Mucosa of stomach (tissue), 1 donor: ENCODE data around the gene IQSEC2.

ENCODE experiments used
- H3K27me3 ChIP-seq: one replicate; pipeline ENCODE4 v1.7.0; 2013; ENCODE audit warnings: mild to moderate bottlenecking, low read length; ENCODE audit not compliant: control insufficient read depth, insufficient read depth
- H3K36me3 ChIP-seq: one replicate; pipeline ENCODE4 v1.7.0; 2013; ENCODE audit warnings: low read length; ENCODE audit not compliant: control insufficient read depth, insufficient read depth
- H3K4me1 ChIP-seq: one replicate; pipeline ENCODE4 v1.7.0; 2013; ENCODE audit warnings: mild to moderate bottlenecking, low read length; ENCODE audit not compliant: control insufficient read depth, insufficient read depth
- H3K4me3 ChIP-seq: one replicate; pipeline ENCODE4 v1.7.0; 2013; ENCODE audit warnings: low read length
- H3K9ac ChIP-seq: one replicate; pipeline ENCODE4 v1.7.0; 2013; ENCODE audit warnings: mild to moderate bottlenecking, low read length, moderate library complexity
- H3K9me3 ChIP-seq: one replicate; pipeline ENCODE4 v1.7.0; 2013; ENCODE audit warnings: mild to moderate bottlenecking, low read length, moderate library complexity; ENCODE audit not compliant: control insufficient read depth
- donor health status: Pancreatic carcinoma.

The IQSEC2 gene

DNA sequence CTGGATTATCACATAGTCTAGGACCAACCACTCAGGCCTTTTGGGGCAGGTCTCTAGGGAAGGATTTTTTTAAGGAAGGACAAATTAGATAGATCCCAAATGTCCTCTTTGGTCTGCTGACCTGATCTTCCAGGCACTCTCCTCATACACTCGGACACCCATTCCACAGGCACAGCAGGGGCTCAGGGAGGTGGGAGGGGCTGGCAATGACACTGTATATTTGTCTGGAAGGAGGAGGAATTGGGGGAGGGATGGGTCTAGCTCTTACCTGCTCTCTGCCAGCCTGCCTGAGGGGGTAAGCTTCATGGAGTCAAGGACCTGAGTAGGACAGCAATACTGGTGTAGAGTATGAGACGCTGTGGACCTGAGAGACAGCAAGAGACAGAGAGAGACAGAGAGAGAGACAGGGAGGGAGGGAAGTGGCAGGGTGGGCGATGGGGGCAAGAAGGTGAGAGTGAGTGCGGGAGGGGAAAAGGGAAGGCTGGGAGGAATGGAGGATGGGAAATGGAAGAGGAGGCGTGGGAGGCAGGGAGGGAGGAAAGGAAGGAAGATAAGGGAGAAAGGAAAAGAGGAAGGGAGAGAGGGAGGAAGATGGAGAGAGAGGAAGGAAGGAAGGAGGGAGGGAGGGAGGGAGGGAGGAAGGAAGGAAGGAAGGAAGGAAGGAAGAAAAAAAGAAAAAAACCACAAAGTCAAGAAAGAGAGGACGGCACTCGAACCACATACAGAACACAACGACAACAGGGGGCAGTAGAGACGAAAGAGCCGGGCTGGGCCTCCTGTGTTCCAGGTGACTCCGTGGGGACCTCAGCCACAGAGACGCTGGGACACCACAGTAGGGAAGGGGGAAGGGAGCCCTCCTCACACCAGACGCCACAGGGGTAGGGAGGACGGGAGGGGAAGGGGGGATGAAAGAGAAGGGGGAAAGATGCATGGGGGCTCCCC, 1.8 kb downstream of the IQSEC2 start:
- H3K9ac ChIP-seq, result peak overlapping the region; percentile 76
- H3K4me3 ChIP-seq, result no peak overlapping the region
- H3K27me3 ChIP-seq, result no peaks in the 10 kb centered on the region
- no peaks in the 10 kb centered on the region for H3K36me3 ChIP-seq
- peaks cover 14% of the 10 kb centered on the region for H3K4me1 ChIP-seq
- H3K9me3 ChIP-seq, result no peaks in the 10 kb centered on the region

DNA sequence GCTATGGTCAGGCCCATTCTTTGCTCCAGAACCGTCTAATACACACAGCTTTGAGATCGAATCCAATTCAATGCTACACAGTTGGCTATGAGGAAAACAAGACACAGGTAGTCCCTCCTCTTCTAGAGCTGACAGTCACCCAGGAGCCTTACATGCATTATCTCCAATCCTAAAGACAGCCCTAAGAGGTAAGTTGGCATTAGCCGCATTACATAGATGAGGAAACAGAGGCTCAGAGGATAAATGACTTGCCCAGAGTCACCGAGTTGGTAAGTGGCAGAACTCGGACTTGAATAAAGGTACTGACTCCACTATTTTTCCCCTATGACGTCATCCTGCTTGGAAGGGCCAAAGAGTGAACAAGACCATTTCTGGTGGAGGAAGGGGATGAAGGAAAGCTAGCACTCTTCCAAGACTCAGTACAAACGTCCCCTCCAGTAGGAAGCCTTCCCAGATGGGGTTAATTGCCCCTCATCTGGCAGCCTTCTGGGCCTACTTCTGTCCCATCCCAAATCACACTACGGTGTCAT, 8.5 kb downstream of the IQSEC2 start:
- Histone ChIP-seq H3K9me3 (no peaks in the 10 kb centered on the region), H3K36me3 (no peaks in the 10 kb centered on the region), H3K4me3 (no peak overlapping the region), H3K27me3 (no peaks in the 10 kb centered on the region), H3K4me1 (no peaks in the 10 kb centered on the region), H3K9ac (no peak overlapping the region)

DNA sequence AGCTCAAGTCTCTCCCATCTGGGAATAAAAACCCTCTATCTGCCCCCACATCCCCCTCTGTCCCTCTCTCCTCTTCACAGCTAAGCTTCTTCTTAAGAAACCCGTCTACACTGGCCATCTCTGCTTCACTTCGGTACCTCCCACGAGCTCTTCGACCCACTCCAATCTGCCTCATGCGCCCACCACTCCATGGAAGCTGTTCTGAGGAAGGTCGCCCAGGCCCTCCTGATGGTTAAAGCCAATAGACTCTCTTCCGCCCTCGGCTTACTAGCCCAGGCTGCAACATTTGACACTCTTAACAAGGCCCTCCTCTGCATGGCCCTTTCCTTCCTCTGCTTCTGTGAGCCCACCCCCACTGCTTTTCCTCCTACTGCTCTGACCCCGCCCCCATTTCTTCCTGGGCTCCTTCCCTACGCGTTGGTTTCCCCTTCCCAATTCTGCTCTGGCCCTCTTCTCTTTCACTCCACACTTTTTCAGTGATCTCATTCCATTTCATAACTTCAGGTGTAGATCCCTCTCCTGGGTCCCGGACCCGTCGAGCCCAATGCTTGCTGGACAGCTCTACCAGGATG, 11.8 kb downstream of the IQSEC2 start:
- no peak overlapping the region for H3K4me3 ChIP-seq
- H3K36me3 ChIP-seq, result no peaks in the 10 kb centered on the region
- H3K9ac ChIP-seq, result no peak overlapping the region
- H3K27me3 ChIP-seq, result no peaks in the 10 kb centered on the region
- H3K4me1 ChIP-seq, result peaks cover 11% of the 10 kb centered on the region
- H3K9me3 ChIP-seq, result no peaks in the 10 kb centered on the region

DNA sequence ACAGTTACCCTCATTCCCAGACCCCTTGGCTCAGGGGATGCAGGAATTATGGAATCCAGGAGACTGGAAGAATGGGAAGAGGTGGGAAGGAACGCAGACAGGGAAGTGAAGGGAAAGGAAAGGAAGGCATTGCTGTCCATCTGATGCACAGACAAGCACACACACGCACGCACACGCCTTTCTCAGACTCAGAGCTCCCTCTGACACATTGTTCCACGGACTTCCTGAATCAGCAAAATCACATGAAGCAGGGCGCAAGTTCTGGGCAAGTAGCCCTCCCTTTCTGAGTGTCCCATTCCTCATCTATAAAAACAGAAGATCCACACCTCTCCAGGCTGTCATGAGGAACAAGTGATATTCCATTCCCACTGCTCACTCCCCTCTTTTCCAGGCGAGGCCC, 13.2 kb downstream of the IQSEC2 start:
- Histone ChIP-seq H3K9me3 (no peaks in the 10 kb centered on the region), H3K4me1 (peaks cover 17% of the 10 kb centered on the region), H3K27me3 (no peaks in the 10 kb centered on the region), H3K9ac (no peak overlapping the region), H3K36me3 (no peaks in the 10 kb centered on the region), H3K4me3 (no peak overlapping the region)

DNA sequence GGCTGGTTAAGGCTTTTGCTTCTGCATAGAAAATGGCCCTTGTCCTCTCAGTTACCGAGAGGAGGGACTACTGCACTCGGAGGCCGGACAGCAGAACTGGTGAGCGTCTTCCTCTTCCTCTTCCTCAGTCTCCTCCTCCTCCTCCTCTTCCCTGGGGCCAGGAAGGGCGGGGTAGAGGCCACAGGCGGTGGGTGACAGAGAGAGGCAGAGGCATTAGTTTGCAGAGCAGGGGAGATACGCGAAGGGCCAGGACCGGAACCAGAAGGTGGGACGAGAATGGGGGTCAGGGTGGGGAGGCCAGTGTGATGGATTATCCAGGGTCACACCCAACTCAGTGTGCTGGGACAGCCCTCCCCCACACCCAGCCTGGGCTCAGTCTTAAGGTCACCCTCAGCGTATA, 14.5 kb downstream of the IQSEC2 start:
- Histone ChIP-seq H3K4me3 (no peak overlapping the region), H3K4me1 (peaks cover 25% of the 10 kb centered on the region), H3K9ac (no peak overlapping the region), H3K36me3 (no peaks in the 10 kb centered on the region), H3K27me3 (no peaks in the 10 kb centered on the region), H3K9me3 (no peaks in the 10 kb centered on the region)

DNA sequence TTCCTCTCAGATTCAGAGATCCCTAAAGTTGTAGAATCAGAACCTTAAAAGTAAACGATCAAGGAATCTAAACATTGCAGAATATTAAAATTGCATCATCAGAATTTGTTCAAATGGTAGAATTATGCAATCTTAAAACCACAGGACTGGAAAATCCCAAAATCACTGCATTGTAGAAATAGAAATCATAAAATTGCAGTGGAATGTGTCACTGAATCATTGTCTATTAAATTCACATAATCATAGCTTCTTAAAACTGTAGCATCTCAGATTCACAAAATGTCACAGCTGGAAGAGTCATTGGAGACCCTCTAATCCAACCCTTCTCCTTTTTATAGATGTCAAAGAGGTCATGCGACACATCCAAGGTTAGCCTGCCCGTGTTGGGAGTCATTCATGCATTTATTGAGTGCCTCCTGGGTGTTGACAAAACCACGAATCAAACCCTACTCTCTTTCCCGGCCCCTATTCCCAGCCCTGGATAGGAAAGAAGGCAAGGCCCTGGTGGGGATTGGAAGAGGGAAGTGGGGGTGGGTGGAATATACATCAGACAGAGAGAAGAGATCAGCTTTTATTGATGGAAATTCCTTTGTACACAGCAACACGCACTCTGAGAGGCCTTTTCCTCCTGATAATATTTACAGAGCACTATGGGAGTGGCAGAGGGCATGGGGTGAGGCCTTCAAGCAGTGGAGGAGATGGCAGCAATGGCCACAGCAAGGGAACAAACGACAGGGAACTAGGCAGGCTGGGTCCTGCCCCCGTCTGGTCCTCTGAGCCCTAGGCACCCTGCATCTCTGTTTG, 15.4 kb downstream of the IQSEC2 start:
- Histone ChIP-seq H3K9ac (no peak overlapping the region), H3K4me1 (peaks cover 25% of the 10 kb centered on the region), H3K27me3 (no peaks in the 10 kb centered on the region)

DNA sequence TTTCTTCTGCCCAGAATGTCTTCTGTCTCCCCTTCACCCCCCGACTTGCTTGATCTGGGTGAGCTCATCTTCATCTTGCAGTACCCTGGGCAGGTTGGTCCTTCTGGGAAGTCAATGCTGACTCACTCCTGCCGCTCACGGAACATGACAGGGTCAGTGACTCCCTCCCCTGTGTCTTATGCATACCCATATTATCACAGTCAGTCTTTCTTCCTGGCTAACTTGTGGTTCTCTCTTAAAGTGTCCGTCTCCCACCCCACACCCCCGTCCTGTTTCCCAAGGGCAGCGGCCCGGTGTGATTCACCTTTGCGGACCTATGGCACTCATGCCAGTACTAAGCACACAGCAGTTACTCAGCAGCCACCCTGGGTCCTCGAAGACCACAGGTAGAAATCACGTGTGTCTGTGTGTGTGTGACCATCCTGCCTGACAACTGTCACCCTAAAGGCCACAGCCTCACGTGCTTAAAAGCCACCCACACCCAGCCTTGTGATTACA, 17.7 kb downstream of the IQSEC2 start:
- no peaks in the 10 kb centered on the region for H3K27me3 ChIP-seq
- no peak overlapping the region for H3K9ac ChIP-seq
- peaks cover 25% of the 10 kb centered on the region for H3K4me1 ChIP-seq
- H3K36me3 ChIP-seq, result no peaks in the 10 kb centered on the region
- no peaks in the 10 kb centered on the region for H3K9me3 ChIP-seq
- no peak overlapping the region for H3K4me3 ChIP-seq

More for the DNA sequence above, 15.4 kb downstream of the IQSEC2 start:
- Histone ChIP-seq H3K4me3 (no peak overlapping the region), H3K9me3 (no peaks in the 10 kb centered on the region), H3K36me3 (no peaks in the 10 kb centered on the region)

DNA sequence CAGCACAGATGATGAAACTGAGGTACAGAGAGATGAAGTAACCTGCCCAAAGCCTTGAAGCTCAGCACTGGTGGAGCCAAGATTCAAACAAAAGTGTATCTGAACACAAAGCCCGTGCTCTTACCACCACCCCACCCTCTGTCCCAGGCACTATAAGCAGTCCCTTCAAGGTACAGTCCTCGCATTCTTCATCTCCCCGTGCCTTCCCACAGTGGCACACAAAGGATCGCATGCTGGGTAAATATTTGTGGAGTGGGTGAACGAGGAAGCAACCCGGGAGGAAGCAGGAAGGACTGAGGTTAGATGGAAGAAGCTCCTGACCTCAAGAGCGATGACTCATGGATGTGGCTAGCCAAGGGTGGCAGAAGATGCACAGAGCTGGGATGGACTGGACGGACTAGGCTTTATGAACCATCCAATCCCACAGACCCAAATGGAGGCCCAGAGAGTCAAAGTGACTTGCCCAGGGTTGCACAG, 18.4 kb downstream of the IQSEC2 start:
- H3K36me3 ChIP-seq, result no peaks in the 10 kb centered on the region
- no peaks in the 10 kb centered on the region for H3K27me3 ChIP-seq
- peaks cover 25% of the 10 kb centered on the region for H3K4me1 ChIP-seq
- no peak overlapping the region for H3K9ac ChIP-seq
- H3K4me3 ChIP-seq, result no peak overlapping the region
- no peaks in the 10 kb centered on the region for H3K9me3 ChIP-seq

DNA sequence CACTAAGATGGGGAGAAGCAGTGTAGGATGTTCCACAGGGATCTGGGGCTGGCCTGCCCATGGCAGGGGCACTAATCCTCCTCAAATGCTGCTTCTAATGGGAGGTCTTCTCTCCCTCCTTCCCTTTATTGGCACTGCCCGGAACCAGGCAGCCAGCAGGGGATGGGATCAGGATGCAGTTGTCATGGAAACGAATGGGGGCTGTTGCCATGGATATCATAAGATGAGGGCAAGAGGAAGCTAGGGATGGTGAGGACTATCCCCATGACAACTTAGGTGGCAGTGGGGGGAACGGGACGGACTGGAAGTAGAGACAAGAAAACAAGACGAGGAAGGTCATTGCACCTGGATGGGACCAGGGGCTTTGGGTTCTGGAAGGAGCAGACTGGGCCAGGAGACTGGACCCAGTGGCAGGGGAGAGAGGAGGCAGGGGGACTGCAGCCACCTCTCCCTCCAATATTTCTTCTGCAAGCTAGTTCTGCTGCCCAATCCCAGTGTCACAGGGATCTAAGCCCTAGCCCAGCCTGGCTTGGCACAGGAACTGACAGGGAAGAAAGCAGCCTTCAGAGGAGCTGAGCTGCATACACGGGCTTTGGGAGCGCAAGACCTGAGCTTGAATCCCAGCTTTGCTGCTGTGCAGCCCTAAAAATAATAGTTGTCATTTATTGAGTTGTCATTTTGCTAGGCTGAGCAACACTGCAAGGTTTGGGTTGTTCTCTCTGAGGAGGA, 19.0 kb downstream of the IQSEC2 start:
- Histone ChIP-seq H3K36me3 (no peaks in the 10 kb centered on the region), H3K9me3 (no peaks in the 10 kb centered on the region), H3K4me1 (peaks cover 23% of the 10 kb centered on the region), H3K9ac (no peak overlapping the region), H3K4me3 (no peak overlapping the region), H3K27me3 (no peaks in the 10 kb centered on the region)

DNA sequence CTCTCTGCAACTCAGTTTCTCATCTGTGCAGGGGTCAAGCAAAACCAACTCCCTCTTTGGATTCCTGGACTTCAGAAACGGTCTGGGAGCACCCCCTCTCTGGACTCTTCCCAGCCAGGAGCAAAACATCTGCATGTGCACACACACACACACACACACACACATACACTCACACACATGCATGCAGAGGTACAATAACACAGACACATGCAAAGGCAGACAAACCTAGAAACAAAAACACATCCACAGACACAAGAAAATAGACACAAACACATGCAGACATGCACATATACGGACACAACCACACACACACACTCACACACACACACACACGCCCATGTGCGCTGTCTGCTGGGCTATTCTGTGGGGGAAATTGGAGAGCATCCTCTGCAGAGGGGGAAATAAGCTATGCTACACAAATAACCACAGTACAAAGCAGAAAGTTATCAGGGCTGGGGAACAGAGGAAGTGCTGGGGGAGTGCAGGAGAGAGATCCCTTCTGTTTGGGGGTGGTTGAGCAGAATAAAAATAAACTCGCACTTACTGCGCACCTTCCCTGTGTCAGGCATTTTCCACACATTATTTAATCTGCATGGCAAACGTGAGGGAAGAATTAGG, 19.9 kb downstream of the IQSEC2 start:
- H3K9me3 ChIP-seq, result no peaks in the 10 kb centered on the region
- H3K4me1 ChIP-seq, result peaks cover 18% of the 10 kb centered on the region
- H3K36me3 ChIP-seq, result no peaks in the 10 kb centered on the region
- H3K9ac ChIP-seq, result no peak overlapping the region
- no peaks in the 10 kb centered on the region for H3K27me3 ChIP-seq
- H3K4me3 ChIP-seq, result no peak overlapping the region

DNA sequence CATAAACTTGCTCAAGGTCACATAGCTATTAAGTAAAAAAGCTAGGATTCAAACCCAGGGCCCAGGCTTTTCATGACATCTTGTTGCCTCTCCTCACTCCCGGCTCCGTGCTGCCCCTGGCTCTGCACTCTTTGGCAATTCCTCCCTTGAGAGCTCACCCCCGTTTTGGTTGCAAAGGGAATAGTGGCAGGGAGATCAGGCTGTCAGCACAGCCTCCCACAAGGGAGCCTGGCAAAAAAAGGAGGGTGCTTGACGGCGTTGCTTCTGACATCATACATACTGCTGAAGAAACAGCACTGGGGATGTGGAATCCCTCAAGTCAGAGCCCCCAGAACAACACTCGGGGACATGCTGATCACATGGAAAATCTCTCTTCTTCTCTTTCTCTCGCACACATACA, 20.5 kb downstream of the IQSEC2 start:
- Histone ChIP-seq H3K9me3 (no peaks in the 10 kb centered on the region), H3K9ac (no peak overlapping the region), H3K4me1 (peaks cover 15% of the 10 kb centered on the region), H3K36me3 (no peaks in the 10 kb centered on the region), H3K27me3 (no peaks in the 10 kb centered on the region), H3K4me3 (no peak overlapping the region)
